Nephron (organoid): ENCODE results near the gene ABCC3.
A peak's percentile ranks its signal among the peaks of the same experiment; 100 is the strongest.

ENCODE experiments used
- H3K27ac Mint-ChIP-seq, 3 experiments: 2 replicates each; pipeline ENCODE4 v1.8.0; 2020; ENCODE audit warnings: mixed read lengths in 3 of 3, mild to moderate bottlenecking in 2 of 3, moderate library complexity in 1 of 3
- H3K27me3 Mint-ChIP-seq: 2 replicates; pipeline ENCODE4 v1.8.0; 2021; ENCODE audit warnings: low read depth, mild to moderate bottlenecking, moderate library complexity, mixed read lengths
- H3K36me3 Mint-ChIP-seq: 2 replicates; pipeline ENCODE4 v1.8.0; 2020; ENCODE audit warnings: low read depth, mixed read lengths
- H3K4me1 Mint-ChIP-seq: 2 replicates; pipeline ENCODE4 v1.8.0; 2020; ENCODE audit warnings: mixed read lengths
- H3K4me3 Mint-ChIP-seq, 3 experiments: 2 replicates each; pipeline ENCODE4 v1.8.0; 2020; ENCODE audit warnings: mild to moderate bottlenecking in 3 of 3, mixed read lengths in 3 of 3, moderate library complexity in 2 of 3
- H3K9me3 Mint-ChIP-seq: 2 replicates; pipeline ENCODE4 v1.8.0; 2020; ENCODE audit warnings: mixed read lengths
- CTCF ChIP-seq, 3 experiments: fragments of 200-600 bp; sonication (generic); IDR thresholded peaks; one replicate each; pipeline ENCODE4 v1.5.0; 2021; ENCODE audit warnings: antibody characterized with exemption in 3 of 3; ENCODE audit not compliant: unreplicated experiment in 3 of 3

Gene ABCC3

GRCh38 chr17:50640686-50641351, 6.1 kb downstream of the ABCC3 start:
- H3K4me3 Mint-ChIP-seq: no peak overlapping the region
- no peaks in the 10 kb centered on the region for H3K9me3 Mint-ChIP-seq
- peaks cover 43% of the 10 kb centered on the region for H3K27me3 Mint-ChIP-seq
- H3K27ac Mint-ChIP-seq: peak overlapping the region in 2 of 3 experiments; percentile 34 to 47
- H3K36me3 Mint-ChIP-seq: no peaks in the 10 kb centered on the region
- TF ChIP-seq CTCF (IDR thresholded peaks at IDR 0.05; ENCODE audit: unreplicated experiment in 3 of 3): no peak
- peaks cover 42% of the 10 kb centered on the region for H3K4me1 Mint-ChIP-seq

GRCh38 chr17:50641357-50641756, 6.7 kb downstream of the ABCC3 start:
- Mint-ChIP-seq H3K4me1 (peaks cover 37% of the 10 kb centered on the region), H3K4me3 (no peak overlapping the region), H3K27ac (peak overlapping the region in 2 of 3 experiments; percentile 34 to 47), H3K36me3 (no peaks in the 10 kb centered on the region), H3K27me3 (peaks cover 37% of the 10 kb centered on the region), H3K9me3 (no peaks in the 10 kb centered on the region)
- no peak for TF ChIP-seq CTCF (IDR thresholded peaks at IDR 0.05; ENCODE audit: unreplicated experiment in 3 of 3)

- peak overlapping the region in 1 of 3 experiments; percentile 57 for H3K27ac Mint-ChIP-seq
- H3K4me3 Mint-ChIP-seq: no peak overlapping the region
- H3K36me3 Mint-ChIP-seq: no peaks in the 10 kb centered on the region
- H3K27me3 Mint-ChIP-seq: peaks cover 29% of the 10 kb centered on the region
- peaks cover 34% of the 10 kb centered on the region for H3K4me1 Mint-ChIP-seq
- no peak for TF ChIP-seq CTCF (IDR thresholded peaks at IDR 0.05; ENCODE audit: unreplicated experiment in 3 of 3)
- H3K9me3 Mint-ChIP-seq: peaks cover 1% of the 10 kb centered on the region
Measured at GRCh38 chr17:50642071-50642721, 7.5 kb downstream of the ABCC3 start.

GRCh38 chr17:50642722-50643656, 8.3 kb downstream of the ABCC3 start:
- no peak for TF ChIP-seq CTCF (IDR thresholded peaks at IDR 0.05; ENCODE audit: unreplicated experiment in 3 of 3)
- Mint-ChIP-seq H3K36me3 (no peaks in the 10 kb centered on the region), H3K9me3 (peaks cover 4% of the 10 kb centered on the region), H3K4me1 (peaks cover 26% of the 10 kb centered on the region), H3K27me3 (peaks cover 23% of the 10 kb centered on the region), H3K4me3 (no peak overlapping the region), H3K27ac (no peak overlapping the region)

- Mint-ChIP-seq H3K4me3 (no peak overlapping the region), H3K9me3 (peaks cover 4% of the 10 kb centered on the region), H3K27ac (no peak overlapping the region), H3K27me3 (peaks cover 10% of the 10 kb centered on the region), H3K36me3 (no peaks in the 10 kb centered on the region), H3K4me1 (peaks cover 10% of the 10 kb centered on the region)
- TF ChIP-seq CTCF (IDR thresholded peaks at IDR 0.05; ENCODE audit: unreplicated experiment in 3 of 3): no peak
Measured at GRCh38 chr17:50645748-50646682, 11.3 kb downstream of the ABCC3 start.
